ENCODE results near the gene HIP1.
A peak's percentile ranks its signal among the peaks of the same experiment; 100 is the strongest.
"Not testable (repeated sequence)": the region's sequence is repeated elsewhere in the genome, so short reads cannot be mapped to it uniquely, and the experiment has no call there.

The HIP1 gene

GRCh38 chr7:75738975-75739795, 444 bp upstream of the HIP1 start:
- DNase-seq: peak; percentile 100

GRCh38 chr7:75737856-75738603, 711 bp downstream of the HIP1 start:
- no peak for DNase-seq

GRCh38 chr7:75735581-75736350, 3.0 kb downstream of the HIP1 start:
- DNase-seq: no peak

- DNase-seq: no peak
Measured at GRCh38 chr7:75734586-75735458, 3.9 kb downstream of the HIP1 start.

- DNase-seq: no peak
Measured at GRCh38 chr7:75732764-75733630, 5.7 kb downstream of the HIP1 start.

- DNase-seq: no peak
Measured at GRCh38 chr7:75732016-75732521, 6.7 kb downstream of the HIP1 start.

GRCh38 chr7:75729851-75730274, 8.9 kb downstream of the HIP1 start:
- peak; percentile 13 for DNase-seq

- DNase-seq: peak; percentile 74
Measured at GRCh38 chr7:75727881-75728593, 10.7 kb downstream of the HIP1 start.

- DNase-seq: not testable (repeated sequence)
Measured at GRCh38 chr7:75727351-75727750, 11.4 kb downstream of the HIP1 start.

GRCh38 chr7:75725306-75725705, 13.4 kb downstream of the HIP1 start:
- DNase-seq: no peak

GRCh38 chr7:75723444-75723843, 15.3 kb downstream of the HIP1 start:
- no peak for DNase-seq

GRCh38 chr7:75722373-75722772, 16.4 kb downstream of the HIP1 start:
- DNase-seq: no peak

- DNase-seq: not testable (repeated sequence)
Measured at GRCh38 chr7:75721922-75722321, 16.8 kb downstream of the HIP1 start.

GRCh38 chr7:75721426-75721825, 17.3 kb downstream of the HIP1 start:
- DNase-seq: no peak

GRCh38 chr7:75719626-75720025, 19.1 kb downstream of the HIP1 start:
- DNase-seq: no peak

GRCh38 chr7:75718390-75719031, 20.2 kb downstream of the HIP1 start:
- DNase-seq: no peak

GRCh38 chr7:75717746-75718145, 21.0 kb downstream of the HIP1 start:
- not testable (repeated sequence) for DNase-seq

GRCh38 chr7:75716992-75717626, 21.6 kb downstream of the HIP1 start:
- DNase-seq: no peak

- no peak for DNase-seq
Measured at GRCh38 chr7:75715864-75716263, 22.9 kb downstream of the HIP1 start.
